GM23338 (cell line): ENCODE results near the gene TRPV5. TPM values are rescaled to one million over a fixed set of nuclear protein-coding genes. Genes with fewer than 3 reads are reported as not detected.

ENCODE experiments used
- ATAC-seq: fragments of 200-7000 bp; cut with Tn5 transposase; 3 replicates; pipeline ENCODE4 v1.9.1; 2020
- DNase-seq: peaks from one replicate; pipeline ENCODE4 v3.0.0-alpha.2; 2015; ENCODE audit warnings: low spot score
- H2AFZ ChIP-seq: fragments of 200-600 bp; sonication (generic); 2 replicates; pipeline ENCODE4 v1.8.0; 2016; ENCODE audit warnings: antibody characterized with exemption, mild to moderate bottlenecking, moderate library complexity
- H3F3A ChIP-seq: fragments of 200-600 bp; sonication (generic); replicated peaks from 2 replicates; pipeline ENCODE4 v1.8.0; 2017; ENCODE audit warnings: antibody characterized with exemption, mixed run types, low read depth
- H3K27ac ChIP-seq: fragments of 200-600 bp; sonication (generic); 2 replicates; pipeline ENCODE4 v1.6.1; 2016; ENCODE audit warnings: low read depth
- H3K27me3 ChIP-seq: fragments of 200-600 bp; sonication (generic); 2 replicates; pipeline ENCODE4 v1.8.0; 2016; ENCODE audit warnings: mild to moderate bottlenecking, mixed run types, moderate library complexity; ENCODE audit not compliant: insufficient read depth
- H3K36me3 ChIP-seq: fragments of 200-600 bp; sonication (generic); 2 replicates; pipeline ENCODE4 v1.8.0; 2016; ENCODE audit warnings: mild to moderate bottlenecking; ENCODE audit not compliant: insufficient read depth
- H3K4me1 ChIP-seq: fragments of 200-600 bp; sonication (generic); 2 replicates; pipeline ENCODE4 v1.8.0; 2016; ENCODE audit warnings: mild to moderate bottlenecking, moderate library complexity; ENCODE audit not compliant: insufficient read depth
- H3K4me2 ChIP-seq: fragments of 200-600 bp; sonication (generic); 2 replicates; pipeline ENCODE4 v1.7.1; 2017; ENCODE audit warnings: mixed run types
- H3K4me3 ChIP-seq: fragments of 200-600 bp; sonication (generic); 2 replicates; pipeline ENCODE4 v1.6.1; 2016; ENCODE audit warnings: mixed run types
- H3K79me2 ChIP-seq: fragments of 200-600 bp; sonication (generic); replicated peaks from 2 replicates; pipeline ENCODE4 v1.8.0; 2017; ENCODE audit warnings: mild to moderate bottlenecking; ENCODE audit not compliant: insufficient read depth
- H3K9me2 ChIP-seq: fragments of 200-600 bp; sonication (generic); 2 replicates; pipeline ENCODE4 v1.8.0; 2017; ENCODE audit not compliant: insufficient read depth
- H4K20me1 ChIP-seq: fragments of 200-600 bp; sonication (generic); replicated peaks from 2 replicates; pipeline ENCODE4 v1.8.0; 2017; ENCODE audit warnings: mild to moderate bottlenecking; ENCODE audit not compliant: insufficient read depth
- H3K27ac Mint-ChIP-seq: 2 replicates; pipeline ENCODE4 v1.8.0; 2020; ENCODE audit warnings: inconsistent platforms, mild to moderate bottlenecking, moderate library complexity, mixed read lengths
- H3K27me3 Mint-ChIP-seq: 3 replicates; pipeline ENCODE4 v1.8.0; 2022; ENCODE audit warnings: low read depth, mild to moderate bottlenecking, moderate library complexity, mixed read lengths, inconsistent platforms; ENCODE audit not compliant: insufficient read depth, poor library complexity
- H3K36me3 Mint-ChIP-seq: 3 replicates; pipeline ENCODE4 v1.8.0; 2021; ENCODE audit warnings: low read depth, mild to moderate bottlenecking, inconsistent platforms, moderate library complexity, mixed read lengths
- H3K4me1 Mint-ChIP-seq: 3 replicates; pipeline ENCODE4 v1.8.0; 2020; ENCODE audit warnings: mild to moderate bottlenecking, inconsistent platforms, mixed read lengths
- H3K4me3 Mint-ChIP-seq: 3 replicates; pipeline ENCODE4 v1.8.0; 2021; ENCODE audit warnings: moderate library complexity, mild to moderate bottlenecking, inconsistent platforms, mixed read lengths
- H3K9me3 Mint-ChIP-seq: 3 replicates; pipeline ENCODE4 v1.8.0; 2020; ENCODE audit warnings: moderate library complexity, mild to moderate bottlenecking, inconsistent platforms, mixed read lengths
- CREB1 ChIP-seq: fragments of 250-450 bp; sonication (Bioruptor Pico); IDR thresholded peaks from 2 replicates; pipeline ENCODE4 v1.5.0; 2020; ENCODE audit warnings: low read depth, mild to moderate bottlenecking, moderate library complexity
- ETS1 ChIP-seq: IDR thresholded peaks from 2 replicates; pipeline ENCODE4 v1.6.1; 2016; ENCODE audit warnings: antibody characterized with exemption
- EZH2phosphoT487 ChIP-seq: fragments of 200-600 bp; sonication (generic); IDR thresholded peaks from one replicate; pipeline ENCODE4 v1.8.1; 2018; ENCODE audit warnings: antibody characterized with exemption; ENCODE audit not compliant: unreplicated experiment
- JUNB ChIP-seq: IDR thresholded peaks from one replicate; pipeline ENCODE4 v1.6.1; 2016; ENCODE audit warnings: antibody characterized with exemption; ENCODE audit not compliant: unreplicated experiment
- REST ChIP-seq: IDR thresholded peaks from one replicate; pipeline ENCODE4 v1.6.1; 2018; ENCODE audit warnings: antibody characterized with exemption; ENCODE audit not compliant: unreplicated experiment
- ZNF114 ChIP-seq: fragments of 250-450 bp; sonication (Bioruptor Pico); IDR thresholded peaks from 2 replicates; pipeline ENCODE4 v1.5.0; 2020; ENCODE audit warnings: mild to moderate bottlenecking, moderate library complexity
- ZNF331 ChIP-seq: fragments of 250-450 bp; sonication (Bioruptor Pico); IDR thresholded peaks from 2 replicates; pipeline ENCODE4 v1.5.0; 2020; ENCODE audit warnings: low read depth, mild to moderate bottlenecking, moderate library complexity
- ZNF462 ChIP-seq: fragments of 250-450 bp; sonication (Bioruptor Pico); IDR thresholded peaks from 2 replicates; pipeline ENCODE4 v1.5.0; 2020; ENCODE audit warnings: mild to moderate bottlenecking, moderate library complexity
- polyA plus RNA-seq: library from polyadenylated mRNA; unstranded; fragments of >200 nt; fragmentation: Nextera tagmentation; extraction: Ambion mirVana; gene quantifications from 2 replicates; pipeline ENCODE4 v1.2.1, GENCODE V29; 2016
- total RNA-seq: library from RNA; depleted of rRNA; stranded (reverse); fragments of >200 nt; shearing (Covaris generic); gene quantifications from 2 replicates; pipeline ENCODE4 v1.2.3, GENCODE V29; 2014

Gene TRPV5
- total and polyA plus RNA-seq, 2 experiments from 2014 or later: not detected

- no peak overlapping the region for H3K4me3 ChIP-seq
- no peak overlapping the region for H3K4me2 ChIP-seq
- no peaks in the 10 kb centered on the region for H3K9me2 ChIP-seq
- no peak for DNase-seq
- H3K79me2 ChIP-seq: no peaks in the 10 kb centered on the region
- H3K4me1 ChIP-seq: no peaks in the 10 kb centered on the region
- no peaks in the 10 kb centered on the region for H3F3A ChIP-seq
- H3K27me3 Mint-ChIP-seq: peaks cover 5% of the 10 kb centered on the region
- H3K4me3 Mint-ChIP-seq: no peak overlapping the region
- H2AFZ ChIP-seq: no peak overlapping the region
- no peaks in the 10 kb centered on the region; the same call in 2 of the 3 replicates for H3K36me3 Mint-ChIP-seq
- H3K27ac ChIP-seq: no peak overlapping the region
- H3K36me3 ChIP-seq: no peaks in the 10 kb centered on the region
- H3K4me1 Mint-ChIP-seq: peaks cover 2% of the 10 kb centered on the region; the same call in 1 of the 3 replicates
- TF ChIP-seq ETS1: no peak
- no peak for TF ChIP-seq ZNF331 (CRISPR knock-in tag)
- TF ChIP-seq ZNF114: no peak
- TF ChIP-seq ZNF462: no peak
- no peak for TF ChIP-seq JUNB
- no peak for TF ChIP-seq REST
- TF ChIP-seq CREB1 (CRISPR knock-in tag): no peak
- no peak for TF ChIP-seq EZH2phosphoT487
- H4K20me1 ChIP-seq: no peaks in the 10 kb centered on the region
- ATAC-seq: no peak
- peaks cover 5% of the 10 kb centered on the region; the same call in 2 of the 3 replicates for H3K9me3 Mint-ChIP-seq
- H3K27me3 ChIP-seq: no peaks in the 10 kb centered on the region
- no peak overlapping the region for H3K27ac Mint-ChIP-seq
Observed at GRCh38 chr7:142892951-142893350, 40.6 kb downstream of the TRPV5 start.
